Measurements from ENCODE around the gene MARCKSL1. TPM values are rescaled to one million over a fixed set of nuclear protein-coding genes. Genes with fewer than 3 reads are reported as not detected.
"Not testable (repeated sequence)": the region's sequence is repeated elsewhere in the genome, so short reads cannot be mapped to it uniquely, and the experiment has no call there.

The MARCKSL1 gene
- total RNA-seq, 1 donor from 2014 or later: 103 TPM

DNA sequence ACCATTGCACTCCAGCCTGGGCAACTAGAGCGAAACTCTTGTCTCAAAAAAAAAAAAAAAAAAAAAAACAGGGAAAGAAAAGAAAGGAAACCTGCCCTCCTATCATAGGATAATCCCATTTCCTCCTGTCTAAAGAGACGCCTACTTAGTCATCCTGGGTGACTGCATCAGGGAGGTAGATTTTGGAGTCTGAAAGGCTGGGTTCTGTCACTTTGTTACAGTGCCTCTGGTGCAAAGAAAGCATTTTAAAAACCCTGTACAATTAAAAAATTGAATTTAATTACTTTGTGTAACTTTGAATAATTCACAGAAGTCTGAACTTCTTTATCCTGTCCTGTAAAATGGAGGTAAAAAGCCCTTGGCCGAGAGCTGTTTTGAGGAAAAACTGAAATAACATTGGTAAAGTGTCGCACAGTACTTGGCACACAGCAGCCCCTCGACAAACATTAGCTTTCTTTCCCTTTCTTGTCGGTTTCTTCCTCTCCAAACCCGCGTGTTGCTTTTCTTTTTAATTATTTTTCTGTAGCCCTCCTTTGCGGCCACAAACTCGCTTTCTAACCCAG, 44.8 kb downstream of the MARCKSL1 start:
- Mint-ChIP-seq H3K36me3 (ENCODE audit: low read depth) (no peaks in the 10 kb centered on the region), H3K27me3 (ENCODE audit: low read depth) (no peaks in the 10 kb centered on the region), H3K4me1 (ENCODE audit: low read depth) (peaks cover 22% of the 10 kb centered on the region), H3K9me3 (ENCODE audit: low read depth) (no peaks in the 10 kb centered on the region), H3K4me3 (ENCODE audit: unreplicated experiment) (peak overlapping the region; percentile 100), H3K27ac (ENCODE audit: unreplicated experiment) (peak overlapping the region; percentile 98)
- DNase-seq (ENCODE audit: low spot score): no peak
- TF ChIP-seq CTCF (IDR thresholded peaks at IDR 0.05): no peak

DNA sequence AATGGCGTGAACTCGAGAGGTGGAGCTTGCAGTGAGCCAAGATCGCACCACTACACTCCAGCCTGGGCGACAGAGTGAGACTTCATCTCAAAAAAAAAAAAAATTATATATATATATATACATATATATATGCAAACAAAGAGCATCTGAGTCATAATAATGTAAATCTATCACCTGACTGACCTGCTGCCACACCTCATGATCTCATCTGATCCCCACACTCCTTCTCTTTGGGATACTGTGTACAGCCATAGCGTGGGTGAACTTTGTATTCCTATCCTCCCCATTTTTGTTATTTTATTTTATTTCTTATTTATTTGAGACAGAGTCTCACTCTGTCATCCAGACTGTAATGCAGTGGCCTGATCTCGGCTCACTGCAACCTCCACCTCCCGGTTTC, 46.8 kb downstream of the MARCKSL1 start:
- no peaks in the 10 kb centered on the region for H3K9me3 Mint-ChIP-seq (ENCODE audit: low read depth)
- peak; percentile 8 for DNase-seq (ENCODE audit: low spot score)
- no peak overlapping the region for H3K4me3 Mint-ChIP-seq (ENCODE audit: unreplicated experiment)
- H3K27me3 Mint-ChIP-seq (ENCODE audit: low read depth): no peaks in the 10 kb centered on the region
- H3K4me1 Mint-ChIP-seq (ENCODE audit: low read depth): peaks cover 20% of the 10 kb centered on the region
- no peak for TF ChIP-seq CTCF (IDR thresholded peaks at IDR 0.05)
- no peaks in the 10 kb centered on the region for H3K36me3 Mint-ChIP-seq (ENCODE audit: low read depth)
- H3K27ac Mint-ChIP-seq (ENCODE audit: unreplicated experiment): no peak overlapping the region

DNA sequence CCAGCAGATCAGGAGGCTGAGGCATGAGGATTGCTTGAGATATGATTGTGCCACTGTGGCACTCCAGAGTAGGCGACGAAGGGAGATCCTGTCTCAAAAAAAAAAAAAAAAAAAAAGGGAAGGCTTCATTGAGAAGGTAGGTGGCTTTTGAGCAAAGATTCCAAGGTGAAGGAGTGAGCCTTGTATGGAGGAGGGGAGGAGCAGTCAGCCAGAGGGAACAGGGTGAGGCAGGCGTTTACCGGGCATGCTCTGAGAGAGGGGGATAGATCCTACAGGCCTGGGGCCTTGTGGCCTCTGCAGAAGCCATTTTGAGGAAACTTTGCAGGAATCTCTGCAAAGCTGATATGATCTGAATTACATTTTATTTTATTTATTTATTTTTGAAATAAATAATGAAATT, 49.3 kb downstream of the MARCKSL1 start:
- Mint-ChIP-seq H3K27me3 (ENCODE audit: low read depth) (no peaks in the 10 kb centered on the region), H3K27ac (ENCODE audit: unreplicated experiment) (no peak overlapping the region), H3K9me3 (ENCODE audit: low read depth) (no peaks in the 10 kb centered on the region), H3K4me1 (ENCODE audit: low read depth) (peaks cover 6% of the 10 kb centered on the region), H3K36me3 (ENCODE audit: low read depth) (no peaks in the 10 kb centered on the region), H3K4me3 (ENCODE audit: unreplicated experiment) (no peak overlapping the region)
- no peak for DNase-seq (ENCODE audit: low spot score)
- TF ChIP-seq CTCF (IDR thresholded peaks at IDR 0.05): no peak

- Mint-ChIP-seq H3K27me3 (ENCODE audit: low read depth) (no peaks in the 10 kb centered on the region), H3K27ac (ENCODE audit: unreplicated experiment) (no peak overlapping the region), H3K4me3 (ENCODE audit: unreplicated experiment) (no peak overlapping the region), H3K9me3 (ENCODE audit: low read depth) (no peaks in the 10 kb centered on the region), H3K4me1 (ENCODE audit: low read depth) (no peaks in the 10 kb centered on the region), H3K36me3 (ENCODE audit: low read depth) (no peaks in the 10 kb centered on the region)
- no peak for DNase-seq (ENCODE audit: low spot score)
- no peak for TF ChIP-seq CTCF (IDR thresholded peaks at IDR 0.05)
Observed at GRCh38 chr1:32285658-32286057, 50.4 kb downstream of the MARCKSL1 start.

DNA sequence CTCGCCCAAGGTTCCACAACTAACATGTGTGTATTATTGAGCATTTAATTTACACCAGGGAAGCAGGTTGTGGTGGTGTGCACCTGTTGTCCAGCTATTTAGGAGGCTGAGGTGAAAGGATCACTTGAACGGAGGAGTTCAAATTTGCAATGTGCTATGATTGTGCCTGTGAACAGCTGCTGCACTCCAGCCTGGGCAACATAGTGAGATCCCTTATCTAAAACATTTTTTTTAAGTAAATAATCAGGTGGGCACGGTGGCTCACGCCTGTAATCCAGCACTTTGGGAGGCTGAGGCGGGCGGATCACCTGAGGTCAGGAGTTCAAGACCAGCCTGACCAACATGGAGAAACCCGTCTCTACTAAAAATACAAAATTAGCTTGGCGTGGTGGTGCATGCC, 51.3 kb downstream of the MARCKSL1 start:
- not testable (repeated sequence) for H3K27ac Mint-ChIP-seq (ENCODE audit: unreplicated experiment); H3K4me3 Mint-ChIP-seq (ENCODE audit: unreplicated experiment); H3K27me3 Mint-ChIP-seq (ENCODE audit: low read depth)

More for the DNA sequence above, 51.3 kb downstream of the MARCKSL1 start:
- H3K9me3 Mint-ChIP-seq (ENCODE audit: low read depth); H3K36me3 Mint-ChIP-seq (ENCODE audit: low read depth); DNase-seq (ENCODE audit: low spot score); H3K4me1 Mint-ChIP-seq (ENCODE audit: low read depth): not testable (repeated sequence)

Other genes with a start within 250 kb of the MARCKSL1 start
- 66.3 to 89.3 TPM (median 80.9 TPM) in 3 replicates for gene KPNA6, start 228.2 kb downstream of the MARCKSL1 start, total RNA-seq
- gene TXLNA, start 156.6 kb downstream of the MARCKSL1 start, total RNA-seq: 78.3 to 86.7 TPM (median 84.3 TPM) in 3 replicates
- 29.7 to 32.9 TPM (median 30.7 TPM) in 3 replicates for gene CCDC28B, start 135.6 kb downstream of the MARCKSL1 start, total RNA-seq
- gene IQCC, start 130.6 kb downstream of the MARCKSL1 start, total RNA-seq: 1.5 to 3.3 TPM (median 2.0 TPM) in 3 replicates
- not detected in 3 replicates for gene DCDC2B, start 127.1 kb downstream of the MARCKSL1 start, total RNA-seq
- 20.8 to 23.9 TPM (median 22.8 TPM) in 3 replicates for gene TMEM234, start 113.9 kb downstream of the MARCKSL1 start, total RNA-seq
- 120 to 142 TPM (median 131 TPM) in 3 replicates for gene EIF3I, start 113.8 kb downstream of the MARCKSL1 start, total RNA-seq
- gene FAM167B, start 89.0 kb downstream of the MARCKSL1 start, total RNA-seq: 1.4 to 3.1 TPM (median 2.9 TPM) in 3 replicates
- not detected in 3 replicates for gene LCK, start 85.0 kb downstream of the MARCKSL1 start, total RNA-seq
- gene HDAC1, start 44.1 kb downstream of the MARCKSL1 start, total RNA-seq: 50.2 to 54.9 TPM (median 52.9 TPM) in 3 replicates
- 3.6 to 4.5 TPM (median 4.4 TPM) in 3 replicates for gene FAM229A, start 26.3 kb upstream of the MARCKSL1 start, total RNA-seq
- gene TSSK3, start 26.3 kb upstream of the MARCKSL1 start, total RNA-seq: 0.90 to 2.0 TPM (median 1.7 TPM) in 3 replicates
- 56.6 to 67.0 TPM (median 57.6 TPM) in 3 replicates for gene BSDC1, start 58.2 kb upstream of the MARCKSL1 start, total RNA-seq
- gene ZBTB8B, start 128.8 kb upstream of the MARCKSL1 start, total RNA-seq: 0.30 to 0.53 TPM (median 0.33 TPM) in 3 replicates
- gene ZBTB8A, start 203.2 kb upstream of the MARCKSL1 start, total RNA-seq: 11.8 to 13.2 TPM (median 12.7 TPM) in 3 replicates